PC-3 (cell line): ENCODE results near the gene KCNH8. TPM values are rescaled to one million over a fixed set of nuclear protein-coding genes. Genes with fewer than 3 reads are reported as not detected.

Source experiments
- ATAC-seq: fragments of 200-7000 bp; cut with Tn5 transposase; 2 replicates; pipeline ENCODE4 v1.9.1; 2020; ENCODE audit warnings: mild to moderate bottlenecking, moderate library complexity
- BruUV-seq: library from RNA; stranded (reverse); fragments of 400-500 nt; replicated peaks from 2 replicates; lab custom pipeline; 2021; lab: Mats Ljungman, UMichigan
- CTCF ChIA-PET: fragments of 300-600 bp; sonication (Branson Sonifier 250); formaldehyde crosslinking; loops from one replicate; lab custom pipeline; 2022; ENCODE audit warnings: antibody characterized with exemption; lab: Charles Lee
- POLR2A ChIA-PET: fragments of 300-600 bp; sonication (Branson Sonifier 250); formaldehyde crosslinking; loops from one replicate; lab custom pipeline; 2022; ENCODE audit warnings: antibody characterized with exemption; ENCODE audit not compliant: unreplicated experiment; lab: Charles Lee
- DNase-seq: peaks from one replicate; pipeline ENCODE4 v3.0.0-alpha.2; 2015
- H2AFZ ChIP-seq: fragments of 300-600 bp; sonication (generic); 2 replicates; pipeline ENCODE4 v1.6.0; 2016; ENCODE audit warnings: antibody characterized with exemption, low read length
- H3F3A ChIP-seq: fragments of 300-600 bp; sonication (generic); one replicate; pipeline ENCODE4 v1.6.0; 2017; ENCODE audit warnings: antibody characterized with exemption, low read length, control low read depth, mild to moderate bottlenecking; ENCODE audit not compliant: unreplicated experiment
- H3K27ac ChIP-seq: fragments of 300-600 bp; sonication (generic); 2 replicates; pipeline ENCODE4 v1.5.1; 2016; ENCODE audit warnings: mild to moderate bottlenecking, low read length
- H3K27me3 ChIP-seq: fragments of 300-600 bp; sonication (generic); 2 replicates; pipeline ENCODE4 v1.6.1; 2016; ENCODE audit warnings: low read length, mixed read lengths
- H3K36me3 ChIP-seq: fragments of 300-600 bp; sonication (generic); 2 replicates; pipeline ENCODE4 v1.6.1; 2016; ENCODE audit warnings: low read depth, mixed run types, low read length, mixed read lengths
- H3K4me1 ChIP-seq: fragments of 300-600 bp; sonication (generic); 2 replicates; pipeline ENCODE4 v1.5.1; 2016; ENCODE audit warnings: low read length; ENCODE audit not compliant: insufficient read depth
- H3K4me2 ChIP-seq: fragments of 300-600 bp; sonication (generic); 2 replicates; pipeline ENCODE4 v1.6.0; 2016; ENCODE audit warnings: low read length
- H3K4me3 ChIP-seq: fragments of 300-600 bp; sonication (generic); 2 replicates; pipeline ENCODE4 v1.5.1; 2016; ENCODE audit warnings: mild to moderate bottlenecking, low read length, mixed read lengths
- H3K79me2 ChIP-seq: fragments of 300-600 bp; sonication (generic); 2 replicates; pipeline ENCODE4 v1.6.1; 2017; ENCODE audit warnings: low read length, mixed read lengths
- H3K9ac ChIP-seq: fragments of 300-600 bp; sonication (generic); 2 replicates; pipeline ENCODE4 v1.6.0; 2016; ENCODE audit warnings: mild to moderate bottlenecking, low read length
- H3K9me2 ChIP-seq: fragments of 300-600 bp; sonication (generic); replicated peaks from 2 replicates; pipeline ENCODE4 v1.6.1; 2016; ENCODE audit warnings: mixed run types, low read length, mixed read lengths
- H3K9me3 ChIP-seq: fragments of 300-600 bp; sonication (generic); 2 replicates; pipeline ENCODE4 v1.6.1; 2016; ENCODE audit warnings: low read length, mixed read lengths
- H4K20me1 ChIP-seq: fragments of 300-600 bp; sonication (generic); 2 replicates; pipeline ENCODE4 v1.6.1; 2016; ENCODE audit warnings: low read length, mixed read lengths
- CTCF ChIP-seq: fragments of 300-600 bp; sonication (generic); conservative IDR thresholded peaks from 2 replicates; pipeline ENCODE4 v1.5.1; 2017; ENCODE audit warnings: antibody characterized with exemption, low read depth, mild to moderate bottlenecking, low read length
- EZH2 ChIP-seq: fragments of 300-600 bp; sonication (generic); IDR thresholded peaks from one replicate; pipeline ENCODE4 v1.6.1; 2017; ENCODE audit warnings: antibody characterized with exemption, mild to moderate bottlenecking, low read length; ENCODE audit not compliant: unreplicated experiment
- EZH2phosphoT487 ChIP-seq: fragments of 300-600 bp; sonication (generic); IDR thresholded peaks from 2 replicates; pipeline ENCODE4 v1.6.1; 2018; ENCODE audit warnings: mild to moderate bottlenecking, antibody characterized with exemption, low read length, borderline replicate concordance
- intact Hi-C: fragments of 100-400 bp; cut with micrococcal nuclease; formaldehyde crosslinking; loops from 2 replicates; pipeline ENCODE4 v1.9.0; 2023
- total RNA-seq: library from RNA; depleted of rRNA; stranded (reverse); fragments of >200 nt; gene quantifications from 2 replicates; pipeline ENCODE4 v1.2.3, GENCODE V29; 2014

Gene KCNH8
- total RNA-seq, 1 experiment from 2014 or later, result not detected

- Histone ChIP-seq H3K9me3 (no peaks in the 10 kb centered on the region), H3F3A (no peaks in the 10 kb centered on the region), H4K20me1 (no peaks in the 10 kb centered on the region), H3K36me3 (no peaks in the 10 kb centered on the region), H2AFZ (no peak overlapping the region), H3K9me2 (no peaks in the 10 kb centered on the region), H3K9ac (no peak overlapping the region), H3K4me2 (no peak overlapping the region), H3K79me2 (no peaks in the 10 kb centered on the region), H3K4me3 (no peak overlapping the region), H3K27ac (no peak overlapping the region), H3K27me3 (no peaks in the 10 kb centered on the region), H3K4me1 (no peaks in the 10 kb centered on the region)
- ChIA-PET CTCF (no interaction called here), POLR2A (no interaction called here)
- ATAC-seq (no peak), DNase-seq (no peak)
- intact Hi-C loops, result no loop called here
- no TSS peak for BruUV-seq
- TF ChIP-seq CTCF, result no peak
- no peak for TF ChIP-seq EZH2phosphoT487
- no peak for TF ChIP-seq EZH2
Measured at GRCh38 chr3:19559724-19560442, 411.6 kb downstream of the KCNH8 start.

GRCh38 chr3:19573644-19574043, 425.3 kb downstream of the KCNH8 start:
- CTCF ChIA-PET, result no interaction called here
- no peaks in the 10 kb centered on the region for H4K20me1 ChIP-seq

More at GRCh38 chr3:19573644-19574043, 425.3 kb downstream of the KCNH8 start:
- Histone ChIP-seq H3K4me2 (no peak overlapping the region), H3K9me3 (0 out of 2 replicates have a peak, but pooled peaks cover 3% of the 10 kb centered on the region), H3K9ac (no peak overlapping the region), H3K36me3 (no peaks in the 10 kb centered on the region), H3F3A (no peaks in the 10 kb centered on the region), H3K4me3 (no peak overlapping the region), H3K4me1 (no peaks in the 10 kb centered on the region), H3K79me2 (no peaks in the 10 kb centered on the region), H3K27ac (no peak overlapping the region), H3K9me2 (no peaks in the 10 kb centered on the region), H3K27me3 (no peaks in the 10 kb centered on the region), H2AFZ (no peak overlapping the region)
- ATAC-seq (no peak), DNase-seq (no peak)
- intact Hi-C loops, result no loop called here
- no TSS peak for BruUV-seq
- POLR2A ChIA-PET, result no interaction called here
- no peak for TF ChIP-seq EZH2
- no peak for TF ChIP-seq CTCF
